ENCODE results near the gene PADI1. TPM values are rescaled to one million over a fixed set of nuclear protein-coding genes. Genes with fewer than 3 reads are reported as not detected.

PADI1 gene
- total RNA-seq, 1 donor from 2014 or later: not detected

- H3K4me3 ChIP-seq (ENCODE audit: low read length in 3 of 3): no peak overlapping the region
- no peaks in the 10 kb centered on the region for H3K4me1 ChIP-seq (ENCODE audit: control insufficient read depth in 3 of 3, insufficient read depth in 3 of 3, low read length in 3 of 3)
- no peaks in the 10 kb centered on the region for H3K9me3 ChIP-seq (ENCODE audit: control insufficient read depth in 3 of 3, low read length in 3 of 3)
- H3K9ac ChIP-seq (ENCODE audit: low read depth in 1 of 3, low read length in 3 of 3): no peak overlapping the region
- H3K27ac ChIP-seq (ENCODE audit: low read depth, low read length): no peak overlapping the region
- no peaks in the 10 kb centered on the region for H3K36me3 ChIP-seq (ENCODE audit: control insufficient read depth in 3 of 3, insufficient read depth in 3 of 3, low read length in 3 of 3)
- peaks cover 0 to 30% (median 21%) of the 10 kb centered on the region in 3 donors for H3K27me3 ChIP-seq (ENCODE audit: control insufficient read depth in 3 of 3, insufficient read depth in 3 of 3, low read length in 3 of 3)
Measured at GRCh38 chr1:17227358-17227915, 22.5 kb downstream of the PADI1 start.

- Histone ChIP-seq H3K36me3 (ENCODE audit: control insufficient read depth in 3 of 3, insufficient read depth in 3 of 3, low read length in 3 of 3) (no peaks in the 10 kb centered on the region), H3K9me3 (ENCODE audit: control insufficient read depth in 3 of 3, low read length in 3 of 3) (no peaks in the 10 kb centered on the region), H3K4me3 (ENCODE audit: low read length in 3 of 3) (no peak overlapping the region), H3K27ac (ENCODE audit: low read depth, low read length) (no peak overlapping the region), H3K27me3 (ENCODE audit: control insufficient read depth in 3 of 3, insufficient read depth in 3 of 3, low read length in 3 of 3) (peaks cover 0 to 19% (median 11%) of the 10 kb centered on the region in 3 donors), H3K9ac (ENCODE audit: low read depth in 1 of 3, low read length in 3 of 3) (no peak overlapping the region), H3K4me1 (ENCODE audit: control insufficient read depth in 3 of 3, insufficient read depth in 3 of 3, low read length in 3 of 3) (peaks cover 0 to 7% (median 4%) of the 10 kb centered on the region in 3 donors)
Measured at GRCh38 chr1:17228619-17229018, 23.7 kb downstream of the PADI1 start.

- Histone ChIP-seq H3K4me3 (ENCODE audit: low read length in 3 of 3) (no peak overlapping the region), H3K9me3 (ENCODE audit: control insufficient read depth in 3 of 3, low read length in 3 of 3) (no peaks in the 10 kb centered on the region), H3K9ac (ENCODE audit: low read depth in 1 of 3, low read length in 3 of 3) (no peak overlapping the region), H3K4me1 (ENCODE audit: control insufficient read depth in 3 of 3, insufficient read depth in 3 of 3, low read length in 3 of 3) (peaks cover 6 to 12% (median 8%) of the 10 kb centered on the region in 3 donors), H3K27ac (ENCODE audit: low read depth, low read length) (no peak overlapping the region), H3K36me3 (ENCODE audit: control insufficient read depth in 3 of 3, insufficient read depth in 3 of 3, low read length in 3 of 3) (no peaks in the 10 kb centered on the region), H3K27me3 (ENCODE audit: control insufficient read depth in 3 of 3, insufficient read depth in 3 of 3, low read length in 3 of 3) (peaks cover 0 to 12% (median 8%) of the 10 kb centered on the region in 3 donors)
Measured at GRCh38 chr1:17229379-17229778, 24.5 kb downstream of the PADI1 start.

- Histone ChIP-seq H3K4me3 (ENCODE audit: low read length in 3 of 3) (no peak overlapping the region), H3K36me3 (ENCODE audit: control insufficient read depth in 3 of 3, insufficient read depth in 3 of 3, low read length in 3 of 3) (no peaks in the 10 kb centered on the region), H3K27me3 (ENCODE audit: control insufficient read depth in 3 of 3, insufficient read depth in 3 of 3, low read length in 3 of 3) (peaks cover 0 to 12% (median 2%) of the 10 kb centered on the region in 3 donors), H3K4me1 (ENCODE audit: control insufficient read depth in 3 of 3, insufficient read depth in 3 of 3, low read length in 3 of 3) (peaks cover 6 to 12% (median 8%) of the 10 kb centered on the region in 3 donors), H3K9ac (ENCODE audit: low read depth in 1 of 3, low read length in 3 of 3) (no peak overlapping the region), H3K27ac (ENCODE audit: low read depth, low read length) (no peak overlapping the region), H3K9me3 (ENCODE audit: control insufficient read depth in 3 of 3, low read length in 3 of 3) (no peaks in the 10 kb centered on the region)
Measured at GRCh38 chr1:17230106-17230505, 25.2 kb downstream of the PADI1 start.

- H3K9ac ChIP-seq (ENCODE audit: low read depth in 1 of 3, low read length in 3 of 3): no peak overlapping the region
- peaks cover 6 to 12% (median 8%) of the 10 kb centered on the region in 3 donors for H3K4me1 ChIP-seq (ENCODE audit: control insufficient read depth in 3 of 3, insufficient read depth in 3 of 3, low read length in 3 of 3)
- no peaks in the 10 kb centered on the region for H3K36me3 ChIP-seq (ENCODE audit: control insufficient read depth in 3 of 3, insufficient read depth in 3 of 3, low read length in 3 of 3)
- H3K4me3 ChIP-seq (ENCODE audit: low read length in 3 of 3): no peak overlapping the region
- no peaks in the 10 kb centered on the region for H3K9me3 ChIP-seq (ENCODE audit: control insufficient read depth in 3 of 3, low read length in 3 of 3)
- peaks cover 0 to 12% (median 0%) of the 10 kb centered on the region in 3 donors for H3K27me3 ChIP-seq (ENCODE audit: control insufficient read depth in 3 of 3, insufficient read depth in 3 of 3, low read length in 3 of 3)
- no peak overlapping the region for H3K27ac ChIP-seq (ENCODE audit: low read depth, low read length)
Measured at GRCh38 chr1:17230671-17231310, 25.9 kb downstream of the PADI1 start.

GRCh38 chr1:17232759-17233661 lies 28.1 kb downstream of the PADI1 start:
- Histone ChIP-seq H3K36me3 (ENCODE audit: control insufficient read depth in 3 of 3, insufficient read depth in 3 of 3, low read length in 3 of 3) (no peaks in the 10 kb centered on the region), H3K4me1 (ENCODE audit: control insufficient read depth in 3 of 3, insufficient read depth in 3 of 3, low read length in 3 of 3) (peaks cover 6 to 12% (median 8%) of the 10 kb centered on the region in 3 donors), H3K27ac (ENCODE audit: low read depth, low read length) (no peak overlapping the region), H3K9ac (ENCODE audit: low read depth in 1 of 3, low read length in 3 of 3) (no peak overlapping the region), H3K4me3 (ENCODE audit: low read length in 3 of 3) (no peak overlapping the region), H3K27me3 (ENCODE audit: control insufficient read depth in 3 of 3, insufficient read depth in 3 of 3, low read length in 3 of 3) (peaks cover 0 to 8% (median 0%) of the 10 kb centered on the region in 3 donors), H3K9me3 (ENCODE audit: control insufficient read depth in 3 of 3, low read length in 3 of 3) (no peaks in the 10 kb centered on the region)

- Histone ChIP-seq H3K27me3 (ENCODE audit: control insufficient read depth in 3 of 3, insufficient read depth in 3 of 3, low read length in 3 of 3) (peaks cover 0 to 8% (median 0%) of the 10 kb centered on the region in 3 donors), H3K4me1 (ENCODE audit: control insufficient read depth in 3 of 3, insufficient read depth in 3 of 3, low read length in 3 of 3) (peaks cover 6 to 12% (median 8%) of the 10 kb centered on the region in 3 donors), H3K9me3 (ENCODE audit: control insufficient read depth in 3 of 3, low read length in 3 of 3) (no peaks in the 10 kb centered on the region), H3K36me3 (ENCODE audit: control insufficient read depth in 3 of 3, insufficient read depth in 3 of 3, low read length in 3 of 3) (no peaks in the 10 kb centered on the region), H3K27ac (ENCODE audit: low read depth, low read length) (no peak overlapping the region), H3K4me3 (ENCODE audit: low read length in 3 of 3) (no peak overlapping the region), H3K9ac (ENCODE audit: low read depth in 1 of 3, low read length in 3 of 3) (no peak overlapping the region)
Measured at GRCh38 chr1:17233675-17234320, 28.9 kb downstream of the PADI1 start.

- no peak overlapping the region for H3K27ac ChIP-seq (ENCODE audit: low read depth, low read length)
- H3K36me3 ChIP-seq (ENCODE audit: control insufficient read depth in 3 of 3, insufficient read depth in 3 of 3, low read length in 3 of 3): no peaks in the 10 kb centered on the region
- H3K9me3 ChIP-seq (ENCODE audit: control insufficient read depth in 3 of 3, low read length in 3 of 3): no peaks in the 10 kb centered on the region
- peaks cover 6 to 12% (median 8%) of the 10 kb centered on the region in 3 donors for H3K4me1 ChIP-seq (ENCODE audit: control insufficient read depth in 3 of 3, insufficient read depth in 3 of 3, low read length in 3 of 3)
- no peak overlapping the region for H3K4me3 ChIP-seq (ENCODE audit: low read length in 3 of 3)
- peaks cover 0 to 8% (median 0%) of the 10 kb centered on the region in 3 donors for H3K27me3 ChIP-seq (ENCODE audit: control insufficient read depth in 3 of 3, insufficient read depth in 3 of 3, low read length in 3 of 3)
- no peak overlapping the region for H3K9ac ChIP-seq (ENCODE audit: low read depth in 1 of 3, low read length in 3 of 3)
Measured at GRCh38 chr1:17234405-17234804, 29.5 kb downstream of the PADI1 start.

GRCh38 chr1:17235135-17235885 lies 30.4 kb downstream of the PADI1 start:
- Histone ChIP-seq H3K9ac (ENCODE audit: low read depth in 1 of 3, low read length in 3 of 3) (no peak overlapping the region), H3K4me3 (ENCODE audit: low read length in 3 of 3) (no peak overlapping the region), H3K27ac (ENCODE audit: low read depth, low read length) (no peak overlapping the region), H3K27me3 (ENCODE audit: control insufficient read depth in 3 of 3, insufficient read depth in 3 of 3, low read length in 3 of 3) (peaks cover 0 to 8% (median 2%) of the 10 kb centered on the region in 3 donors), H3K36me3 (ENCODE audit: control insufficient read depth in 3 of 3, insufficient read depth in 3 of 3, low read length in 3 of 3) (no peaks in the 10 kb centered on the region), H3K4me1 (ENCODE audit: control insufficient read depth in 3 of 3, insufficient read depth in 3 of 3, low read length in 3 of 3) (peaks cover 8 to 12% (median 8%) of the 10 kb centered on the region in 3 donors), H3K9me3 (ENCODE audit: control insufficient read depth in 3 of 3, low read length in 3 of 3) (no peaks in the 10 kb centered on the region)
